Gastrocnemius medialis (tissue), 4 donors: Measurements from ENCODE around the gene SP2. TPM values are rescaled to one million over a fixed set of nuclear protein-coding genes. Genes with fewer than 3 reads are reported as not detected.
A peak's percentile ranks its signal among the peaks of the same experiment; 100 is the strongest.

ENCODE experiments used
- ATAC-seq, 2 donors: fragments of 150-250 bp; one replicate each; pipeline ENCODE4 v1.9.1; 2016
- DNase-seq, 2 donors: peaks; one replicate each; pipeline ENCODE4 v3.0.0-alpha.2; 2019
- H3K27ac ChIP-seq, 4 donors: fragments of 200-600 bp; sonication (generic); 1 replicate in 1 of 4; 2 replicates in 3 of 4; pipeline ENCODE4 v1.5.1; 2016 to 2018; ENCODE audit warnings: mild to moderate bottlenecking in 2 of 4, moderate library complexity in 1 of 4
- H3K27me3 ChIP-seq, 3 donors: fragments of 200-600 bp; sonication (generic) in 2 of 3; 1 replicate in 1 of 3; 2 replicates in 2 of 3; pipeline versions ENCODE4 v1.5.1 to v1.6.0; 2016 to 2019; ENCODE audit warnings: mild to moderate bottlenecking in 1 of 3, moderate library complexity in 1 of 3
- H3K36me3 ChIP-seq, 2 donors: fragments of 200-600 bp; sonication (generic) in 1 of 2; one replicate each; pipeline ENCODE4 v1.5.1; 2017 to 2018
- H3K4me1 ChIP-seq, 2 donors: fragments of 200-600 bp; sonication (generic) in 1 of 2; one replicate each; pipeline ENCODE4 v1.5.1; 2016 to 2017; ENCODE audit warnings: mild to moderate bottlenecking in 2 of 2
- H3K4me3 ChIP-seq, 4 donors: fragments of 200-600 bp; sonication (generic) in 3 of 4; 1 replicate in 1 of 4; 2 replicates in 3 of 4; pipeline ENCODE4 v1.5.1; 2016 to 2019; ENCODE audit warnings: mild to moderate bottlenecking in 2 of 4
- H3K9me3 ChIP-seq, 3 donors: fragments of 200-600 bp; sonication (generic) in 2 of 3; 1 replicate in 1 of 3; 2 replicates in 2 of 3; pipeline ENCODE4 v1.5.1; 2016 to 2019
- CTCF ChIP-seq, 5 experiments: fragments of 450-650 bp in 3 of 5; fragments of 200-600 bp in 2 of 5; sonication (generic) in 2 of 5; IDR thresholded peaks in 4 of 5; conservative IDR thresholded peaks in 1 of 5; 1 replicate in 4 of 5; 2 replicates in 1 of 5; pipeline ENCODE4 v1.5.1; 2016 to 2019; ENCODE audit warnings: antibody characterized with exemption in 5 of 5, mild to moderate bottlenecking in 3 of 5, moderate library complexity in 3 of 5
- POLR2A ChIP-seq, 2 donors: fragments of 450-650 bp; IDR thresholded peaks; one replicate each; pipeline ENCODE4 v1.6.1; 2017; ENCODE audit warnings: antibody characterized with exemption in 2 of 2, mild to moderate bottlenecking in 2 of 2, moderate library complexity in 2 of 2
- in situ Hi-C, 4 donors: fragments of 200-750 bp; cut with MboI; loops; one replicate each; pipeline versions ENCODE4 v1.15.0 to v1.8.0; 2017; ENCODE audit warnings: low sequenced_read_pairs in 4 of 4
- intact Hi-C: fragments of 100-400 bp; cut with DNase I; formaldehyde crosslinking; loops from one replicate; pipeline ENCODE4 v1.15.1; 2023; ENCODE audit warnings: low total_unique reads
- total RNA-seq, 4 donors: library from RNA; depleted of rRNA; stranded (reverse); fragments of >200 nt; gene quantifications; one replicate each; pipeline versions ENCODE4 v1.1.0 to v1.2.3, GENCODE V29; 2016

SP2 gene
- total RNA-seq, 4 donors from 2014 or later = 5.5 to 28.6 (median 7.0) TPM

GRCh38 chr17:47895347-47895855 lies 635 bp upstream of the SP2 start:
- peak; percentile 9 to 16 for ATAC-seq
- Histone ChIP-seq H3K4me3 (peak overlapping the region; percentile 60 to 84 (median 78)), H3K4me1 (peaks cover 38 to 44% of the 10 kb centered on the region in 2 donors), H3K27me3 (no peaks in the 10 kb centered on the region), H3K27ac (peak overlapping the region; percentile 88 to 96 (median 92)), H3K9me3 (no peaks in the 10 kb centered on the region), H3K36me3 (no peaks in the 10 kb centered on the region)
- in situ Hi-C loops (loop anchor here in 1 of 4 donors (10.0 kb wide), 1 partner anchor 49 kb away; the partner anchor contains the start of gene PNPO), intact Hi-C loops (loop anchor here (1.0 to 5.0 kb wide), 7 partner anchors 45 to 1297 kb away; partner anchors contain the start of genes LRRC46, MRPL10, PNPO and SNX11)
- TF ChIP-seq POLR2A (IDR thresholded peaks at IDR 0.05) (peak; percentile 95 to 98), CTCF (IDR thresholded peaks at IDR 0.05 in 4 of 5, conservative IDR thresholded peaks at IDR 0.05 in 1 of 5) (no peak)
- peak in 1 of 2 donors; percentile 41 for DNase-seq

GRCh38 chr17:47896672-47897490 lies 845 bp downstream of the SP2 start:
- H3K36me3 ChIP-seq = no peaks in the 10 kb centered on the region
- DNase-seq (no peak), ATAC-seq (peak; percentile 1 to 6)
- no peaks in the 10 kb centered on the region for H3K9me3 ChIP-seq
- intact Hi-C loops (loop anchor here (5.0 kb wide), 4 partner anchors 130 to 1295 kb away; partner anchors contain the start of genes SNX11 and TBKBP1), in situ Hi-C loops (loop anchor here in 1 of 4 donors (10.0 kb wide), 1 partner anchor 48 kb away; the partner anchor contains the start of gene PNPO)
- peak overlapping the region; percentile 75 to 86 (median 80) for H3K4me3 ChIP-seq
- peaks cover 49 to 59% of the 10 kb centered on the region in 2 donors for H3K4me1 ChIP-seq
- H3K27ac ChIP-seq = peak overlapping the region; percentile 94 to 99 (median 96)
- TF ChIP-seq CTCF (IDR thresholded peaks at IDR 0.05 in 4 of 5, conservative IDR thresholded peaks at IDR 0.05 in 1 of 5) (peak in 1 of 5 experiments; percentile 1), POLR2A (IDR thresholded peaks at IDR 0.05) (no peak)
- no peaks in the 10 kb centered on the region for H3K27me3 ChIP-seq

- no peak for ATAC-seq
- Histone ChIP-seq H3K4me3 (peak overlapping the region; percentile 75 to 86 (median 80)), H3K27ac (peak overlapping the region; percentile 94 to 99 (median 96)), H3K4me1 (peaks cover 56 to 63% of the 10 kb centered on the region in 2 donors), H3K9me3 (no peaks in the 10 kb centered on the region), H3K27me3 (no peaks in the 10 kb centered on the region), H3K36me3 (no peaks in the 10 kb centered on the region)
- intact Hi-C loops (loop anchor here (5.0 kb wide), 4 partner anchors 130 to 1295 kb away; partner anchors contain the start of genes SNX11 and TBKBP1), in situ Hi-C loops (loop anchor here in 1 of 4 donors (10.0 kb wide), 1 partner anchor 47 kb away; the partner anchor contains the start of gene PNPO)
- DNase-seq = no peak
- TF ChIP-seq POLR2A (IDR thresholded peaks at IDR 0.05) = no peak
- TF ChIP-seq CTCF (IDR thresholded peaks at IDR 0.05 in 4 of 5, conservative IDR thresholded peaks at IDR 0.05 in 1 of 5) = no peak
Measured at GRCh38 chr17:47897561-47897960, 1.5 kb downstream of the SP2 start.

GRCh38 chr17:47898241-47898640 lies 2.2 kb downstream of the SP2 start:
- DNase-seq (no peak), ATAC-seq (no peak)
- H3K9me3 ChIP-seq = no peaks in the 10 kb centered on the region
- H3K36me3 ChIP-seq = no peaks in the 10 kb centered on the region
- no peak overlapping the region for H3K4me3 ChIP-seq
- peak overlapping the region; percentile 94 to 99 (median 96) for H3K27ac ChIP-seq
- in situ Hi-C loops = loop anchor here in 1 of 4 donors (10.0 kb wide), 1 partner anchor 47 kb away; the partner anchor contains the start of gene PNPO
- no peak for TF ChIP-seq CTCF (IDR thresholded peaks at IDR 0.05 in 4 of 5, conservative IDR thresholded peaks at IDR 0.05 in 1 of 5)
- TF ChIP-seq POLR2A (IDR thresholded peaks at IDR 0.05) = no peak
- intact Hi-C loops = loop anchor here (5.0 kb wide), 4 partner anchors 129 to 1294 kb away; partner anchors contain the start of genes SNX11 and TBKBP1
- H3K4me1 ChIP-seq = peaks cover 62 to 70% of the 10 kb centered on the region in 2 donors
- no peaks in the 10 kb centered on the region for H3K27me3 ChIP-seq
